Panc1 (cell line): Measurements from ENCODE around the gene FEM1B. TPM values are rescaled to one million over a fixed set of nuclear protein-coding genes. Genes with fewer than 3 reads are reported as not detected.

Source experiments
- ATAC-seq: fragments of 200-7000 bp; cut with Tn5 transposase; 2 replicates; pipeline ENCODE4 v1.9.1; 2020; ENCODE audit warnings: mild to moderate bottlenecking, moderate library complexity
- BruUV-seq: library from RNA; stranded (reverse); fragments of 400-500 nt; replicated peaks from 2 replicates; lab custom pipeline; 2021; lab: Mats Ljungman, UMichigan
- CTCF ChIA-PET: fragments of 300-600 bp; sonication (Branson Sonifier 250); formaldehyde crosslinking; loops from one replicate; lab custom pipeline; 2022; ENCODE audit warnings: antibody characterized with exemption; lab: Charles Lee
- POLR2A ChIA-PET: fragments of 300-600 bp; sonication (Branson Sonifier 250); formaldehyde crosslinking; loops from one replicate; lab custom pipeline; 2022; ENCODE audit warnings: antibody characterized with exemption; lab: Charles Lee
- DNase-seq: peaks from one replicate; pipeline ENCODE4 v3.0.0-alpha.2; 2010; ENCODE audit warnings: low read depth, low spot score
- H3K27ac ChIP-seq: 2 replicates; pipeline ENCODE4 v1.5.1; 2011; ENCODE audit warnings: mild to moderate bottlenecking, low read length, inconsistent platforms
- H3K27me3 ChIP-seq: fragments of 200-500 bp; sonication (Bioruptor generic); 2 replicates; pipeline ENCODE4 v1.6.0; 2014; ENCODE audit warnings: low read length, inconsistent platforms; ENCODE audit not compliant: control insufficient read depth, insufficient read depth
- H3K36me3 ChIP-seq: fragments of 200-500 bp; sonication (Bioruptor generic); 2 replicates; pipeline ENCODE4 v1.5.1; 2014; ENCODE audit warnings: inconsistent platforms, mild to moderate bottlenecking, low read length, moderate library complexity; ENCODE audit not compliant: control insufficient read depth, insufficient read depth
- H3K4me1 ChIP-seq: 2 replicates; pipeline ENCODE4 v1.5.1; 2011; ENCODE audit warnings: inconsistent platforms, mild to moderate bottlenecking, low read length, moderate library complexity; ENCODE audit not compliant: control insufficient read depth, insufficient read depth
- H3K4me3 ChIP-seq, 2 experiments: 2 replicates each; pipeline ENCODE4 v1.5.1; 2011 to 2012; ENCODE audit warnings: low read depth in 2 of 2, low read length in 2 of 2, mild to moderate bottlenecking in 2 of 2, inconsistent platforms in 1 of 2, moderate library complexity in 1 of 2
- H3K9me3 ChIP-seq: fragments of 200-500 bp; sonication (Bioruptor generic); 2 replicates; pipeline ENCODE4 v1.5.1; 2014; ENCODE audit warnings: low read depth, mild to moderate bottlenecking, inconsistent platforms, low read length, moderate library complexity; ENCODE audit not compliant: control insufficient read depth, insufficient read depth
- CTCF ChIP-seq: fragments of 450-650 bp; IDR thresholded peaks from 2 replicates; pipeline ENCODE4 v1.5.1; 2017; ENCODE audit warnings: mild to moderate bottlenecking
- POLR2AphosphoS5 ChIP-seq: IDR thresholded peaks from 2 replicates; pipeline ENCODE4 v1.6.1; 2012; ENCODE audit warnings: mild to moderate bottlenecking, low read depth, low read length, moderate library complexity
- REST ChIP-seq, 2 experiments: IDR thresholded peaks; 2 replicates each; pipeline ENCODE4 v1.6.1; 2011 to 2012; ENCODE audit warnings: low read depth in 2 of 2, control low read depth in 1 of 2, low read length in 1 of 2, mild to moderate bottlenecking in 1 of 2, moderate library complexity in 1 of 2; ENCODE audit not compliant: insufficient read depth in 1 of 2
- SIN3A ChIP-seq: IDR thresholded peaks from 2 replicates; pipeline ENCODE4 v1.6.1; 2012; ENCODE audit warnings: low read depth, mild to moderate bottlenecking, low read length, moderate library complexity, borderline replicate concordance; ENCODE audit not compliant: insufficient read depth
- TCF7L2 ChIP-seq: IDR thresholded peaks from 2 replicates; pipeline ENCODE4 v1.6.1; 2011; ENCODE audit warnings: mild to moderate bottlenecking, low read depth, low read length, inconsistent platforms
- in situ Hi-C: cut with HindIII; loops from 2 replicates; pipeline ENCODE4 v1.10.0; 2016; ENCODE audit warnings: low sequenced_read_pairs, low pct_unique_long_range_greater_than_20kb
- intact Hi-C: fragments of 100-400 bp; cut with micrococcal nuclease; formaldehyde crosslinking; loops from one replicate; pipeline ENCODE4 v1.10.0; 2022; ENCODE audit not compliant: unreplicated experiment
- total RNA-seq: library from RNA; stranded (reverse); gene quantifications from one replicate; pipeline ENCODE4 v1.2.1, GENCODE V29; 2021; ENCODE audit not compliant: unreplicated experiment

Gene FEM1B
- total RNA-seq, 1 experiment from 2014 or later: 34.8 TPM

- CTCF ChIA-PET: no interaction called here
- BruUV-seq: no TSS peak
Observed at GRCh38 chr15:68235022-68235421, 42.5 kb upstream of the FEM1B start.

GRCh38 chr15:68239025-68239424, 38.5 kb upstream of the FEM1B start:
- intact Hi-C loops (no loop called here), in situ Hi-C loops (no loop called here)
- Histone ChIP-seq H3K27ac (no peak overlapping the region), H3K27me3 (no peaks in the 10 kb centered on the region), H3K9me3 (0 out of 2 replicates have a peak, but pooled peaks cover under 1% of the 10 kb centered on the region), H3K4me1 (no peaks in the 10 kb centered on the region), H3K36me3 (no peaks in the 10 kb centered on the region), H3K4me3 (no peak overlapping the region)
- ChIA-PET POLR2A (no interaction called here), CTCF (no interaction called here)
- TF ChIP-seq CTCF: no peak
- no peak for TF ChIP-seq TCF7L2
- no peak for TF ChIP-seq SIN3A
- no TSS peak for BruUV-seq
- ATAC-seq: no peak
- no peak for DNase-seq

More at GRCh38 chr15:68235022-68235421, 42.5 kb upstream of the FEM1B start:
- DNase-seq (no peak), ATAC-seq (no peak)
- H3K27ac ChIP-seq: no peak overlapping the region
- peaks cover 6% of the 10 kb centered on the region for H3K4me1 ChIP-seq
- no peaks in the 10 kb centered on the region for H3K36me3 ChIP-seq
- TF ChIP-seq POLR2AphosphoS5 (no peak), TCF7L2 (no peak), SIN3A (no peak)
- intact Hi-C loops: no loop called here
- H3K9me3 ChIP-seq: no peaks in the 10 kb centered on the region
- POLR2A ChIA-PET: interaction anchor here (0.6 kb wide), 1 partner anchor 48 kb away, joined by 11 read pairs; no protein-coding TSS in a partner anchor
- no peak overlapping the region for H3K4me3 ChIP-seq
- in situ Hi-C loops: no loop called here
- no peaks in the 10 kb centered on the region for H3K27me3 ChIP-seq

- ATAC-seq: no peak
- POLR2A ChIA-PET: interaction anchor here (0.6 kb wide), 1 partner anchor 34 kb away, joined by 4 read pairs; no protein-coding TSS in a partner anchor
- H3K27me3 ChIP-seq: no peaks in the 10 kb centered on the region
- H3K4me1 ChIP-seq: no peaks in the 10 kb centered on the region
- CTCF ChIA-PET: no interaction called here
- H3K9me3 ChIP-seq: 0 out of 2 replicates have a peak, but pooled peaks cover 4% of the 10 kb centered on the region
- in situ Hi-C loops (no loop called here), intact Hi-C loops (no loop called here)
- no peak for DNase-seq
- no peak overlapping the region for H3K27ac ChIP-seq
- H3K36me3 ChIP-seq: no peaks in the 10 kb centered on the region
- no peak overlapping the region for H3K4me3 ChIP-seq
- BruUV-seq: no TSS peak
- TF ChIP-seq SIN3A (no peak), POLR2AphosphoS5 (no peak), CTCF (no peak), REST (IDR thresholded peaks at IDR 0.05; ENCODE audit: insufficient read depth in 1 of 2, low read depth in 2 of 2, low read length in 1 of 2) (no peak), TCF7L2 (no peak)
Observed at GRCh38 chr15:68241088-68241935, 36.2 kb upstream of the FEM1B start.
